Umbilical cord (tissue), 2 donors: ENCODE data around the gene SARM1. TPM values are rescaled to one million over a fixed set of nuclear protein-coding genes. Genes with fewer than 3 reads are reported as not detected.
A peak's percentile ranks its signal among the peaks of the same experiment; 100 is the strongest.

ENCODE experiments used
- DNase-seq: peaks from one replicate; pipeline ENCODE4 v3.0.0-alpha.2; 2015; ENCODE audit warnings: low spot score
- total RNA-seq: library from RNA; depleted of rRNA; stranded (reverse); fragments of >200 nt; gene quantifications from one replicate; pipeline ENCODE4 v1.2.3, GENCODE V29; 2014; ENCODE audit warnings: low replicate concordance; ENCODE audit not compliant: insufficient read depth

The SARM1 gene
- total RNA-seq, 1 donor from 2014 or later = 9.4 TPM

DNA sequence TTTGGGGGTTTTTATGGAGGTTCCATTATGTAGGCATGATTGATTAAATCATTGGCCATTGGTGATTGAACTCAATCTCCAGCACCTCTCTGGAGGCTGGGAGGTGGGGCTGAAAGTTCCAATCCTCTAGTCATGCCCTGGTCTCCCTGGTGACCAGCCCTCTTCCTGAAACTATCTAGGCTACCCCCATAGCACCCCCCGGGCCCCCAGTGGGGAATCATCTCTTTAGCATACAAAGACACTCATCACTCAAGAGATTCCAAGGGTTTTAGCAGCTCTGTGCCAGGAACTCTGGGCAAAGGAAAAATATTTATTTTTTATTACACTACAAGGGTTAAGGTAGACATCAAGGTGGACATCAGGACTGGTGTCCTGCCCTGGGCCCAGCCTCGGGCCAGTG, 23.9 kb downstream of the SARM1 start:
- no peak for DNase-seq

DNA sequence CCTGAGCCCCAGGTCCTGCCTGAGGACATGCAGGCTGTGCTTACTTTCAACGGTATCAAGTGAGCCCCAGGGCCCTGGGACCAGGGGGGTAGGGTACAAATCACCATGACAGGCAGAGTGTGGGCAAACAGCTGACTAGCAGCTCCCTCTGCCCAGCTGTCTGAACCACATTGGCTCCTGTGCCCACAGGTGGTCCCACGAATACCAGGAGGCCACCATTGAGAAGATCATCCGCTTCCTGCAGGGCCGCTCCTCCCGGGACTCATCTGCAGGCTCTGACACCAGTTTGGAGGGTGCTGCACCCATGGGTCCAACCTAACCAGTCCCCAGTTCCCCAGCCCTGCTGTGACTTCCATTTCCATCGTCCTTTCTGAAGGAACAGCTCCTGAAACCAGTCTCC, 24.5 kb downstream of the SARM1 start:
- DNase-seq = no peak

DNA sequence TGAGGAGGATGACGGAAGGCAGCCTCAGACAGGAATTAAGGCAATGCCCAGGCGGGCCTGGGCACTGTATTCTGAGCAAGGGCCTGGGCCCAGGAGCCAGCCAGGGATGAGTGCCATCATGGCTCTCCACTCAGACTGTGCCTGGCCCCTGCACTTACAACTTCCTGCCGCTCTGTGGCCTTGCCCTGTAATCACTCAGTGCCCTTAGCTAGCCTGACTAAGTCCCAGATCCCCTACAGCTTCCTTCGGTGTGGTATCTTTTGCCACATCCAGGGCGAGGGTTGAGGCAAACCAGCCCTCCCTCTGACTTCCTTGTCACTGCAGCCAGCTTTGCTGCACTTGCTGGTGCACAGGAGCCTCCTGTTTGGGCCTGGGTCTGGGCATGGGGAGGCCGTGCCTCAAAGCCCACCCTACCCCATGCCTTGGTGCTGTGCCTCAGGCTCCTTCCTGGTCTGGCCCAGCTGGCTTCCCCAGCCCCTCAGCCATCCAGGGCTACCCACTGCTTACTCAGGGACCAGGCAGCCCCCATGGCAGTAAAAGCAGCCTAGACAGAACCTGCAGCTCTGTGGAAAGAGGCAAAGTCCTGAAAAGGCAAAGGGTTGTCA, 25.2 kb downstream of the SARM1 start:
- DNase-seq = no peak

DNA sequence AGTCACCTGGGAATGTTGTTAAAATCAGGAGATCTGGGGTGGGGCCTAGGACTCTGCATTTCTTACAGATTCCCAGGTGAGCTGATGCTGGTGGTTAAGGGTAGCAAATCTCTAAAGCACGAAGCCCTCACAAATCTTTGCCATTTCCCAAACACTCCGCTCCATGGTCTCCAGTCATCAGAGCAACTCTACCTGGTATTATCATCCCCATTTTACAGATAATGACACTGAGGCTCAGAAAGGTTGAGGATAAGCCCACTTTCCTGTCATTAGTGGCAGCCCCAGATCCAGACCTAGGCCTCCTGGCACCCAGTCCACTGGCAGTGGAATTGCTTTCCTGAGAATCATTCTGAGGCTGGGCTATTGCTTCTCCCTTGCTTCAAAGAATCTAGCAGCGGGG, 25.8 kb downstream of the SARM1 start:
- no peak for DNase-seq

DNA sequence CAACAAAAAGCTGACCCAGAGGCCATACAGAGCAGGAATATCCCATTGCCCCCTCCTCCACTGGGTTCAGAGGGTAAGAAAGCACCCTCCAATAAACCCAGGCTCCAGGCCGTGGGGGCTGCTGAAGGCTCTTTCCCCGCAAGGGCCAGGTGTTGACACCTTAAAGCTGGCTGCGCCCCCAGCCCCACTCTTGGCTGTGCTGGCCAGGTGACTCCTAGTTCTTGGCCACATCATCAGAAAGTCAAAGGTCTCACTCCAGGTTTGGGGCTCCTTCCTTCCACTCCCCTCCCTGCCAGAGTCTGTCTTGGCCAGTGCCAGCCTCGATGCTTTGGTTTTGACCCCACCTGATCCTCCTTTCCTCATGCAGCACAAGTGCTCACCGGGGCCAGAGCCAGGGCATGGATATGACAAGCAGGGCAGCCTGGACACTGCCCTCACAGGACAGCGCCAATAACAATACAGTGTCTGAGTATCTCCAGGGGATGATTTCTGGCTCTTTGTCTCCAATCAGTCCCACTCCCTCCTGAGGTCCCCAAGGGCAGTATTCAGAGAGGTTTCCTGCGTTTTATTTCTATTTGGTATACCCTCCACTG, 26.3 kb downstream of the SARM1 start:
- DNase-seq = no peak

DNA sequence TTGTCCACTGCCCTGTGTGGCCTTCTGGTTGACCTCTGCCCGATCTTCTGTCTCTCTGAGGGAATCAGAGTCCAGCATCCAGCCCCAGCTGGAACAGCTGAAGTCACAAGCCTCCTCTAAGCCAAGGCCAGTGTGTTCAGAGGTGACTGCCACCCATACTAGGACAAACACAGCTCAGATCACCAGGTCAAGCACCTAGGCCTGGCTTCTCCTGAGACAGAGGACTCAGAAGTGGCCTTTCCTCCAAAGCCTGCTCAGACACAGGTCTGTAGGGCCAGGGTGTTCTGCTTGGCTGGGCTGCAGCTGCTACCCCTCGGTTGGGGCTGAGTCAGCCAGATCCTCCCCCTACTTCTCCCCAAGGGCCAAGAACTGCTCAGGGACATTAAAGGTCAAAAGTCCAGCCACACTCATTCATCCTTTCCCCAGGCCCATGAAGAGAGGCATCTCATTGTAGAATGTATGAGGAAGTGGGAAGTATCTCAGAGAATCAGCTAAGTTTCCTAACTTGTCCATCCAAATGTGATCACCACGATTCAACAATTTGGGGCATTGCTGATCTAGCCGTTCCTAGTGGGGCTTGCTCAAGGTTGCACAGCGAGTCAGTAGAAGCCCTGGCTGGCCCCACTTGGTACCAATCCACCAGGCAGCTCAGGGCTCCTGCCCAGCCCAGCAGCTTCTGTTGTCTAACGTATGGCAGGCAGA, 26.9 kb downstream of the SARM1 start:
- DNase-seq = no peak

DNA sequence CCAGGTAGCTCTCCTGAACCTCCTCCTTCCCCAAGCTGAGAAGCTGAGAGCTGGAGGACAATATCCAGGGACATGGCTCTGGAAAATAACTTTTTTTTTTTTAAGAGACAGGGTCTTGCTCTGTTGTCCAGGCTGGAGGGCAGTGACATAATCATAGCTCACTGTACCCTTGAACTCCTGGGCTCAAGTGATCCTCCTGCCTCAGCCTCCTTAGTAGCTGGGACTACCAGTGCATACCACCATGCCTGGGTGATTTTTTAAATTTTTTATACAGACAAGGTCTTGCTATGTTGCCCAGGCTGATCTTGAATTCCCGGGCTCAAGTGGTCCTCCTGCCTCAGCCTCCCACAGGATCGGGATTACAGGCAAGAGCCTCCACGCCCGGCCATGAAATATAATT, 28.3 kb downstream of the SARM1 start:
- DNase-seq = no peak

DNA sequence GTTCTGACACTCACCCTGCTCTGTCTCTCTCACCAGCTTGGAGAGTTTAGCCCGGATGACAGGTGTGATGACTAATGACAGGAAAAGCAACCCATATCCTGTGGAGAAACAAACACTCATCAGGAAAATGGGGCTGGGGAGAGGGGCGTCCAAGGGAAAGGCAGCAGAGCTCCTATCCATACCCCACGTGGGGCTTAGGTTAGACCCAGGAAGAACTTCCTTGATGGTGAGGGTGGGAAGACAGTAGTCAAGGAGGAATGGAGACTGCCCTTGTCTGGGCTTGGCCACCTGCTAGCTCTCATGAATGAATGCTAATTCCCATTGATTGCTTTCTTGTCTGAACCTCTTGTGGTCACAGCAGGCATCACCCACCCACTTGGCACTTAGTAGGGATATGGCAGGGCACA, 30.7 kb downstream of the SARM1 start:
- DNase-seq = no peak

DNA sequence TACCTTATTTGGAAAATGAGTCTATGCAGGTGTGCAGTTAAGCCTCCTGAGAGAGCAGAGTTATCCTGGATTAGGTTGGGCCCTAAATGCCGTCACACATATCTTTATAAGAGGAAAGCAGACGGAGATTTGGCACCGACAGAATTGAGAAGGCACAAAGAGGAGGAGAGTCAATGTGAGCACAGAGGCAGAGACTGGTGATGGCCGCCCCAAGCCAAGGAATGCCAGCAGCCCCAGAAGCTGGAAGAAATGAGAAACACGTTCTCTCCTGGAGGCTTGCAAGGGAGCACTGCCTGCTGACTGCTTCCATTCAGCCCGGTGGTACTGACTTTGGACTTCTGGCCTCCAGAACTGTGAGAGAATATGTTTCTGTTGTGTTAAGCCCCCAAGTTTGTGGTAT, 31.4 kb downstream of the SARM1 start:
- DNase-seq = no peak

DNA sequence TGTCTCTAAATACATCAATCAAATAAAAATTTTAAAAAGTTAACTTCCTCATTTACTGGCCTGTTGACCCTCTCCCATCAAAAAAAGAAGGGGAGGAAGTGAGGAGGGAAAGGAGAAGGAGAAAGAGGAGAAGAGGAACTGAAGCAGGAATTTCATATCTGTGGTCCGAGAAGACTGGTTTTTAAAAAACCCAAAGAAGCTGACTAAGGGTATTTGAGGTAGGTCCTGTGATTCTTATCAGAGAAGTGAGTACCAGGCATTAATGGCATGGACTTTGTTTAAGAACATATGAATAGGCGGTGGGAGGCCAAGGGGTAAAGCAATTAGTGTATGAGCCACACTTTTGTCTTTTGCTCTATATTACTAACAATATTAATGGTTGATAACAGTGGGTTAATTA, 32.5 kb downstream of the SARM1 start:
- DNase-seq = no peak

DNA sequence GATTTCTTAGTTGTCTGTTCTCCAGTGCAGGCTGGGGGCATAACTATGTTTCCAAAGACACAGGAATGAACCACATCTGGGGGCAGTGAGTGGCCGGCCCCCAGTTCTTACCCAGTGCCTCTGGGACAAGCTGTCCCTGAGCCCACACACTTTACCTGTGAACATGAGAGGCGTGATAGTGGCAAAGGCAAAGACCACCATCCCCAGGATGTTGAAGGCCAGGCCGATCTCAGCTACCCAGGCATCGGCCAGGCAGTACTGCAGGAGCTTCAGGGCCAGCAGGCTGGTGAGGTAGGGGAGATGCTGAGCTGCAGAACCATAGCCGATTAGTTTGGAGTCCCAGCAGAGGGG, 32.9 kb downstream of the SARM1 start:
- no peak for DNase-seq

DNA sequence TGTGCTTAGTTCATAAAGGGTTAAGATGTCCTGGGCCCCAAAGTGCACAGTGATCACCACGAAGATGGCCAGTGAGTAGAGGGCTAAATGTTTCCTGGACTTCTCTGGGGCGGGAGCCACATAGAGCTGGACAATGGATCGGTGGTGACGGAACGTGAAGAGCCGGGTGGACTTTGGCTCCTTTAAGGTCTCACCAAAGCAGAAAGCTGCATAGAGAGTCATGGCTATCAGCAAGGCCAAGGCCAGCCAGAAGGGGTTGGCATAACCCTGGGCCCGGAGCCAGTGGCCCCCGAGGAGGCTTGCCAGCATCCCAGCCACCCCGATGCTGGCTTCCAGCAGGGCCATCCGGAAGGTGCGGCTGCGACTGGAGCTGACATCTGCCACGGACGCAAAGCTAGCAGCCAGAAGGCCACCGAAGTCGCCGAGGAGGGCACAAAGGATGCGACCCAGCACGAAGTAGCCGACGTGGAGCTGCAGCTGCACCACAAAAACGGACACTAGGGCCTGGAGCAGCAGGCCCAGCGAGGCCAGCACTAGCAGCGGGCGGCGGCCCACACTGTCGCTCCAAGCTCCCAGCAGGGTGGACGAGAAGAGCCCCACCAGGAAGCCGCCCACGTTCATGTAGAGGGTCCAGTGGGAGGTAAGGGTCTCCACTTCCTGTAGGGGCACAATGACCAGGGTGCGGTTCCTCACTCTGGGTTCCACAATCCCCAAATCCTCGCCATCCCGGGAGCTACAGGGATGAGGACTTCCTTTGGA, 33.5 kb downstream of the SARM1 start:
- DNase-seq = peak; percentile 28

DNA sequence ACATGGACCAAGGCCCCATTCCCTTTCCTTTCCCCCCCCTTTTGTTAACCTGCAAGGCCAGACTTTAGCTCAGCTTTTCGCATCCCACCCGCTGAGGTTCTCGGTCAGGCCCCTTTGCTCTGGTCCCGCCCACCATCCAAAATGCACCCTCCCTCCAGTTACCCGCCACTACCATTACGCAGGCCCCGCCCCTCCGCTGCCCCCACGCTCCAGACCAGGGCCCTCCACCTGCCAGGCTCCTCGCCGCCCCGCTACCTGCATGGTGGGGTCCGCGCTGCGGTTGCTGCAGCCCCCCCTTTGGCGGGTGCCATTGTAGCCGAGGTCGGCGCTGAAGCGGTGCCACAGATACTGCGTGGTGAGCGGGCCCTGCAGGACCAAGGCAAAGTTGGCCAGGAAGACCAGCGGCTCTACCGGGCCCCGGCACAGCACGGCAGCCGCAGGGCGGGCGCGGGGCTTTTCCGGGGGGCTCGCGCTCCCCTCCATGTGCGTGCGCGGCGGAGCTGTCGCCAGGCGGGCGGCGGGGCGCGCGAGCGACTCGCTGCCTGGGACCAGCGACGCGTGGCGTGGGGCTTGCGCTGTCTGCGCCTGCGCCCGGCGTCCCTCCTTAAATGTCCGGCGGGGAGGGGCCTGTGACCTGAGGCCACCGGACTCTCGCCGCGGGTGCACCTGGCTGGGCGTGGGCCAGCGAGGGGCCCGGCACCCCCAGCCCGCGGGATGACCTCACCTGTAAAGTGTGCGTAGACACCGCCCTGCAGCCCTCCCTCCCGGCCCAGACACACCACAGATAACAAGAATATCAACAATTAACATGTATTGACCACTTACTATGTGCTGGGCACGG, 34.4 kb downstream of the SARM1 start, which contains the start of gene SLC46A1:
Gene SLC46A1 (minus strand): TSS at position 581 of the 841 bp plus-strand sequence. CDS start 98 bp downstream, at position 483.
- DNase-seq = peak; percentile 71

DNA sequence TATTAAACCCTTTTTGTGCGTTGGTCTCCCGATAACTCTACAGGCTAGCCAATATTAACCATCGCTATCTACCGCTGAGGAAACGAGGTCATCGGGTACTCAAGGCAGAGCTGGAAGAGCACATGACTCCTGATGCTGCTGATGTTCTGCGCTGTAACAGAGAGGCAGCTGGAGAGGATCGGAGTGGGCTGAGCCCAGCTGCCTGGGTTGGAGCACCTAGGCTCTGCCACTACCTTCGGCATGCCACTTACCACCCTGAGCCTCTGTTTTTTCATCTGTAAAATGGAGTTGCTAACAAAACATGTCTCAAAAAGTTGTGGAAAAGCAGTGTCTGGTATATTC, 35.0 kb downstream of the SARM1 start:
- no peak for DNase-seq

DNA sequence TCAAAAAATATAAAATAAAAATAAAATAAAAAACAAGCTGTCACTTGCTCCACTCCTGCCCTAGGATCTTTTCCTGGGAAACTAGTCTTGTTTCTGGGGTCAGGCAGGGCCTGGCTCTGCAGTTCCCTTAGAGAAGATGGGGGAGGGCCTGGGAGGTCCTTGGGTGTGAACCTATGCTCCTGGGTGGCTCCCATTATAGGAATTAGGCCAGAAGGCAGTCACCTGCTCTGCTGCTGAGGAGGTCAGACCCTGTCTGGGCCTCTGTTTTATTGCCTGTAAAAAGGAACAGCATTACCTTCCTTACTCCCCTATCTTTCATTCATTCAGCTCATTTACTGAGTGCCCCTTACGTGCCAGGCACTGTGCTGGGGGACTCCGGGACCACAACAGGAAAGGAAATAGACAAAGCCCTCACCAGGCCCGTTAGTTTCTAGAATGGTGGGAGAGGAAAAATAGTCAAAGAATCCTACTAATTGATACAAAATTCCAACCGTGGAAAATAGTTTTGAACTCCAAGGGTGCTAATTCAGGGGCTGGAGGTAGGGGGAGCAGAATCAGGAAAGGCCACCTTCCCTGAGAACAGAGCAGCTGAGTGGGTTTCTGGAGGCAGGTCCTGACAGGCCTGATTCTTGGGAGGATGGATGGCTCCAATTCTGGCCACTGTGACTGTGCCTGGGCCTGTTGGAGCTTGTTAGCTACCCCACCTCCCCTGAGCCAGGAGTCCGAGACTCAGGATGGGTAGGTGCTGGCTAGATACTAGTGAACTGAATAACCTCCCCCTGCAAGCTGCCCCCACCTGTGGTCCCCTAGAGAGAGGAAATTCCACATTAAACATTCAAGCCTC, 35.9 kb downstream of the SARM1 start:
- peak; percentile 76 for DNase-seq

DNA sequence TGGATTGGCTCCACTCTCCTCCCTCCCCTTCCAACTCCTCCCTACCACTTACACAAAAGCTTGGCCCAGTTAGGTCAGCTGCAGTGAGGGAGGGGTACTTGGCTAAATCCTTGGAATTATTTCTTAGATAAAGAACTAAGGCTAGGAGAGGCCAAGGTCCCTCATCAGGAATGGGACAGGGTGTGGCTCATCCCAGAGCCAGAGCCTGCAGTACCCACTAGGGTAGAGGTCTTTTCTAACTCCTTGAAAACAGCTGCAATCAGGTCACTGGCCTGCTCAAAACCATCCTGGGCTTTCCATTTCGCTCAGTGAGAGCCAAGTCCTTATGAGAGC, 36.4 kb downstream of the SARM1 start:
- DNase-seq = no peak

DNA sequence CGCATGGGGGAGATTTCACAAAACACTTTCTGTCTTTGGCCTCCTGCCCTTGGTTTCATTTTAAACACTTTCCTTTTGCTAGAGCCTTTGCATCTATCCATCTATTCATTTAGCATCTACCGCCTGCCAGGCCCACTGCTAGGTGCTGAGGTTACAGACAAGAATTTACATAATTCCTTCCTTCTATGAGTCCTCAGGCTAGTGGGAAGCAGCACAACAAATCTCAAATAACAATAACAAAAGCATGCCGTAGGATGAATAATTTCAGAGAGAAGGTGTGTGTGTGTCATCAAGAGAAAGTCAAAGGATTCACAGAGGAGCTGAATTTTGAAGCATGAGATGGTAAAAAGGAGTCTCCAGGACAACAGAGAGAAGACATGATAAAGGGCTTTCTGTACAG, 40.6 kb downstream of the SARM1 start:
- no peak for DNase-seq

DNA sequence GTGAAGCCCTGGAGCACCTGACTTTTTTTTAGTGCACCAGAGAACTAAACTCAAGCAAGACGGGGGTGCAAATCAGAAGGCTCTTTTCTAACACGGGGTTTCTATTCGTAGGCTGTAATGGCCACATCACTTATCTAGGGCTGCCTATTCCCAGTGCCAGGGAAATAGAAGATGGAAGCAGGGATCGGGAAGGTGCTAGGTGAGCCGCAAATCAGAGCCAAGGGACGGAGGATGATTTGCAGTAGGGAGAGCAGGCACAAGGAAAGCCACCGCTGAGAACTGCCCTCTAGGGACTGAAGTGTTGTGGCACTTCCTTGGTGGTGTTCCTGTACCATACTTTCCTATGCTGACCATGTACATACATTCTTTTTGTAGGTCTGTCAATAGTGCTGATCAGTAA, 42.3 kb downstream of the SARM1 start:
- no peak for DNase-seq

DNA sequence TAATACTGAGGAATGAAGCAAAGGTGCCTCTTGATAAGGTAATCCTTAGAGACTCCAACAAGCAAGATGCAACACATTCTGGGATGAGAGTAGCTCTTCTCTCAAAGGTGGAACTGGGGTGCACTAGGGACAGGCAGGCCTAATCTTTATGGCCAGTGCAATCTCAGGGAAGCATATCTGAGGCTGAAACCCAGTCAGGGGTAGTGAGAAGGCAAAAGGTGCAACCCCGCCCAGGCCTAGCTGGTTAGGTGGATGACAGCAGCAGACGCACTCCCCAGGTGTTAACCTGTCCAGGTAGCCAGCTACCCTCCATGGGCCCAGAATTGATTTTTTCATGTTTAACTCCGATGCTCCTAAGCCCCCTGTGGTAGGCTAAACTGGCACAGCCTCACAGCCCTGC, 44.4 kb downstream of the SARM1 start:
- DNase-seq = no peak

DNA sequence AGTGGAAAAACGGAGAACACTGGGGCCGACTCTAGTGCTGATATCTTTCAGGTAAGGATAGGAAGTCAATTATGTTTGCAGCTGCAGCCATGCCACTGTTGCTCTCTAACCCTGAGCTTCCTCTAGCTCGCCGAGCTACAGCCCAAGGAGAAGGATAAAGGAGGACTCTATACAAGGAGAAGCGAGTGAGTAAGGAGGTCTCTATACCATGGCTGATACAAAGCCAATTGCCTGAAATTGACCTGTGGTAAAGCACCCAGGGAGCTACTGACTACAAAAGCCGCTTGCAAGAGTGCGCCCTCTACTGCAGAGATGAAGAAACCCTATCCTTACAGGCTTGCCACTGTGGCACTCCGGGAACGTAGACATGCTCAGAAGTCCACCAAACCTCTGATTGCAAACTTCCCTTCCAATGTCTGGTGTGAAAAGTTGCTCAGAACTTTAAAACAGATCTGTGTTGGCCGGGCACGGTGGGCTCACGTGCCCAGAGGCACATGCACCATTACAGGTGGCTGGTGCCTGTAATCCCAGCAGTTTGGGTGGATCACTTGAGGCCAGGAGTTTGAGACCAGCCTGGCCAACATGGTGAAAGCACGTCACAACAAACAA, 45.3 kb downstream of the SARM1 start:
- peak; percentile 36 for DNase-seq
